ENCODE results near the gene TRIM9. TPM values are rescaled to one million over a fixed set of nuclear protein-coding genes. Genes with fewer than 3 reads are reported as not detected.

TRIM9 gene
- total and polyA plus RNA-seq, 2 experiments from 2014 or later: 2.3 to 4.1 TPM

DNA sequence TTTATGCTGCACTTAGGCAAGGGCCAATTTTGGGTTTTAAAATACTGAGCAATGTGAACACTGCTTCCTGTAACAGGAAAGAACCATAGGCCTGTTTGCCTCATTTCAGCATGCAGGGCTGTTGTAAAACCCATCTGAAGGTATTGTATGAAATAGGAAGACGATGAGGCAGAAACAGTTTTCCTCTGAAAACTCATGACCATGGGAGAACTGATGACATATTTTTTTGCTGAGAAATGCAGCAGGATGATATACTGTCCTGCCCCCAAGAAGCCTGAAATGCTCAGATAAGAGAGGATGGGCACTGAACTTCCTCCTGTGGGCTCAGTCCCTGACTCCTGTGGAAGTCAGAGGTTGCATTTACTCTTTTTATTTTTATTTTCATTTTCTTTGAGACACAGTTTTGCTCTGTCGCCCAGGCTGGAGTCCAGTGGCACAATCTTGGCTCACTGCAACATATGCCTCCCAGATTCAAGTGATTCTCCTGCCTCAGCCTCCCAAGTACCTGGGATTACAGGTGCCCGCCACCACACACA lies 168.0 kb downstream of the TRIM9 start:
- no peaks in the 10 kb centered on the region for H3K27me3 ChIP-seq
- no peaks in the 10 kb centered on the region for H3K9me3 ChIP-seq (ENCODE audit: low read depth)
- no peak overlapping the region for H3K4me3 ChIP-seq
- H3K4me1 ChIP-seq (ENCODE audit: low read depth): no peaks in the 10 kb centered on the region
- no peak for DNase-seq (ENCODE audit: low read depth in 1 of 2, low spot score in 1 of 2)
- TF ChIP-seq, protein P1, sequence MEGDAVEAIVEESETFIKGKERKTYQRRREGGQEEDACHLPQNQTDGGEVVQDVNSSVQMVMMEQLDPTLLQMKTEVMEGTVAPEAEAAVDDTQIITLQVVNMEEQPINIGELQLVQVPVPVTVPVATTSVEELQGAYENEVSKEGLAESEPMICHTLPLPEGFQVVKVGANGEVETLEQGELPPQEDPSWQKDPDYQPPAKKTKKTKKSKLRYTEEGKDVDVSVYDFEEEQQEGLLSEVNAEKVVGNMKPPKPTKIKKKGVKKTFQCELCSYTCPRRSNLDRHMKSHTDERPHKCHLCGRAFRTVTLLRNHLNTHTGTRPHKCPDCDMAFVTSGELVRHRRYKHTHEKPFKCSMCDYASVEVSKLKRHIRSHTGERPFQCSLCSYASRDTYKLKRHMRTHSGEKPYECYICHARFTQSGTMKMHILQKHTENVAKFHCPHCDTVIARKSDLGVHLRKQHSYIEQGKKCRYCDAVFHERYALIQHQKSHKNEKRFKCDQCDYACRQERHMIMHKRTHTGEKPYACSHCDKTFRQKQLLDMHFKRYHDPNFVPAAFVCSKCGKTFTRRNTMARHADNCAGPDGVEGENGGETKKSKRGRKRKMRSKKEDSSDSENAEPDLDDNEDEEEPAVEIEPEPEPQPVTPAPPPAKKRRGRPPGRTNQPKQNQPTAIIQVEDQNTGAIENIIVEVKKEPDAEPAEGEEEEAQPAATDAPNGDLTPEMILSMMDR (IDR thresholded peaks at IDR 0.05; ENCODE audit: low read depth, low read length): no peak
- no peak overlapping the region for H3K27ac ChIP-seq
- no peaks in the 10 kb centered on the region for H3K36me3 ChIP-seq

Other genes starting within 250 kb of the TRIM9 start
- not detected in 2 replicates for gene ABHD12B, start 223.1 kb downstream of the TRIM9 start, total RNA-seq
- gene ABHD12B, start 223.1 kb downstream of the TRIM9 start, polyA plus RNA-seq: 0.94 and 1.2 TPM in 2 replicates
- 46.7 and 59.0 TPM in 2 replicates for gene PYGL, start 150.6 kb downstream of the TRIM9 start, total RNA-seq
- gene PYGL, start 150.6 kb downstream of the TRIM9 start, polyA plus RNA-seq: 36.6 and 42.3 TPM in 2 replicates
- 11.3 and 11.9 TPM in 2 replicates for gene TMX1, start 145.1 kb upstream of the TRIM9 start, total RNA-seq
- 25.3 and 30.6 TPM in 2 replicates for gene TMX1, start 145.1 kb upstream of the TRIM9 start, polyA plus RNA-seq

Data from cardiac muscle cell (in vitro differentiated cells and primary cell).